Neural cell (in vitro differentiated cells): ENCODE measurements around the gene ZNF366.

ENCODE experiments used
- CTCF ChIP-seq: fragments of 450-650 bp; IDR thresholded peaks from 2 replicates; pipeline ENCODE4 v1.5.1; 2014; ENCODE audit warnings: antibody characterized with exemption, mild to moderate bottlenecking, moderate library complexity; ENCODE audit not compliant: poor library complexity, severe bottlenecking
- EP300 ChIP-seq: fragments of 450-650 bp; conservative IDR thresholded peaks from 2 replicates; pipeline ENCODE4 v1.6.1; 2014; ENCODE audit warnings: antibody characterized with exemption, mild to moderate bottlenecking, moderate library complexity; ENCODE audit not compliant: poor library complexity, severe bottlenecking
- REST ChIP-seq: IDR thresholded peaks from 2 replicates; pipeline ENCODE4 v1.6.1; 2012; ENCODE audit warnings: borderline replicate concordance

- TF ChIP-seq EP300 (no peak), CTCF (no peak), REST (no peak)
Measured at GRCh38 chr5:72468024-72468423, 39.2 kb downstream of the ZNF366 start.
